GM12878 (cell line): Measurements from ENCODE around the gene CD101. TPM values are rescaled to one million over a fixed set of nuclear protein-coding genes. Genes with fewer than 3 reads are reported as not detected.

ENCODE experiments used
- ATAC-seq: fragments of 200-7000 bp; cut with Tn5 transposase; 3 replicates; pipeline ENCODE4 v1.9.1; 2020; ENCODE audit warnings: mild to moderate bottlenecking, moderate library complexity
- BruUV-seq: library from RNA; stranded (reverse); fragments of 400-500 nt; replicated peaks from 2 replicates; lab custom pipeline; 2021; lab: Mats Ljungman, UMichigan
- CTCF ChIA-PET: fragments of 300-600 bp; sonication (Branson Sonifier 250); formaldehyde crosslinking; extraction: SDS; loops from one replicate; lab custom pipeline; 2021; ENCODE audit warnings: inconsistent platforms; lab: Yijun Ruan, JAX
- POLR2A ChIA-PET: fragments of 350-600 bp; formaldehyde crosslinking; extraction: SDS; loops from one replicate; lab custom pipeline; 2021; ENCODE audit warnings: inconsistent platforms; lab: Charles Lee
- RAD21 ChIA-PET: fragments of 300-600 bp; sonication (Branson Sonifier 250); formaldehyde crosslinking; loops from one replicate; lab custom pipeline; 2023; ENCODE audit warnings: antibody characterized with exemption; ENCODE audit not compliant: unreplicated experiment; lab: Charles Lee
- SMC1A ChIA-PET: fragments of 300-600 bp; sonication (Branson Sonifier 250); formaldehyde crosslinking; loops from one replicate; lab custom pipeline; 2023; ENCODE audit not compliant: unreplicated experiment, uncharacterized antibody; lab: Charles Lee
- DNase-seq: peaks from one replicate; pipeline ENCODE4 v3.0.0-alpha.2; 2011; ENCODE audit warnings: low read depth, low spot score
- FAIRE-seq: peaks from 3 replicates; lab custom pipeline; 2011; peaks lifted over from hg19 to GRCh38; lab: Jason Lieb, UNC
- H2AFZ ChIP-seq: 2 replicates; pipeline ENCODE4 v1.6.0; 2011; ENCODE audit warnings: low read depth, low read length, control low read depth; ENCODE audit not compliant: control insufficient read depth
- H3K27ac ChIP-seq: 2 replicates; pipeline ENCODE4 v1.5.1; 2011; ENCODE audit warnings: control low read depth; ENCODE audit not compliant: control insufficient read depth, insufficient read depth
- H3K27me3 ChIP-seq, 2 experiments: replicated peaks in 1 of 2; 2 replicates each; pipeline versions ENCODE4 v1.6.0 to v1.6.1; 2011; ENCODE audit warnings: low read length in 1 of 2; ENCODE audit not compliant: control insufficient read depth in 2 of 2, insufficient read depth in 2 of 2
- H3K36me3 ChIP-seq, 2 experiments: 2 replicates each; pipeline ENCODE4 v1.5.1; 2011; ENCODE audit warnings: low read length in 1 of 2; ENCODE audit not compliant: control insufficient read depth in 2 of 2, insufficient read depth in 2 of 2
- H3K4me1 ChIP-seq: 2 replicates; pipeline ENCODE4 v1.6.1; 2011; ENCODE audit warnings: mild to moderate bottlenecking, low read length, moderate library complexity, mixed read lengths; ENCODE audit not compliant: control insufficient read depth, insufficient read depth
- H3K4me2 ChIP-seq: 2 replicates; pipeline ENCODE4 v1.6.0; 2011; ENCODE audit warnings: control low read depth; ENCODE audit not compliant: control insufficient read depth, insufficient read depth
- H3K4me3 ChIP-seq: fragments of 200-600 bp; sonication (generic); 2 replicates; pipeline ENCODE4 v1.5.1; 2016
- H3K79me2 ChIP-seq: 2 replicates; pipeline ENCODE4 v1.6.0; 2011; ENCODE audit warnings: low read length; ENCODE audit not compliant: control insufficient read depth, insufficient read depth
- H3K9ac ChIP-seq: 2 replicates; pipeline ENCODE4 v1.8.0; 2011; ENCODE audit warnings: low read length, control low read depth, mixed read lengths; ENCODE audit not compliant: control insufficient read depth, insufficient read depth
- H3K9me3 ChIP-seq: replicated peaks from 3 replicates; pipeline ENCODE4 v1.5.1; 2011; ENCODE audit warnings: mild to moderate bottlenecking, low read length; ENCODE audit not compliant: control insufficient read depth, insufficient read depth
- H4K20me1 ChIP-seq: 2 replicates; pipeline ENCODE4 v1.6.0; 2011; ENCODE audit not compliant: control insufficient read depth, insufficient read depth
- BACH1 ChIP-seq: fragments of 450-650 bp; IDR thresholded peaks from 2 replicates; pipeline ENCODE4 v1.6.1; 2017; ENCODE audit warnings: mild to moderate bottlenecking, borderline replicate concordance
- BCL3 ChIP-seq: IDR thresholded peaks from 2 replicates; pipeline ENCODE4 v1.6.1; 2011; ENCODE audit warnings: borderline replicate concordance, low read depth, mild to moderate bottlenecking, moderate library complexity, low read length; ENCODE audit not compliant: insufficient read depth, poor library complexity, severe bottlenecking
- CREB1 ChIP-seq: IDR thresholded peaks from 2 replicates; pipeline ENCODE4 v1.6.1; 2012; ENCODE audit warnings: low read depth, mild to moderate bottlenecking, inconsistent platforms
- E2F4 ChIP-seq: IDR thresholded peaks from 2 replicates; pipeline ENCODE4 v1.6.1; 2012; ENCODE audit warnings: low read depth, low read length, improper control_type of control experiment
- HDAC6 ChIP-seq: fragments of 200-600 bp; sonication (generic); IDR thresholded peaks from one replicate; pipeline ENCODE4 v1.8.0; 2017; ENCODE audit warnings: antibody characterized with exemption; ENCODE audit not compliant: unreplicated experiment
- MAX ChIP-seq: IDR thresholded peaks from 2 replicates; pipeline ENCODE4 v1.6.1; 2012; ENCODE audit warnings: low read depth, low read length, improper control_type of control experiment
- RELA ChIP-seq: fragments of 450-650 bp; IDR thresholded peaks from 2 replicates; pipeline ENCODE4 v1.8.0; 2014; ENCODE audit warnings: borderline replicate concordance; ENCODE audit not compliant: partially characterized antibody
- RELB ChIP-seq: fragments of 450-650 bp; IDR thresholded peaks from 2 replicates; pipeline ENCODE4 v1.6.1; 2017; ENCODE audit warnings: low read depth, mild to moderate bottlenecking, moderate library complexity
- ZNF622 ChIP-seq: fragments of 450-650 bp; IDR thresholded peaks from 2 replicates; pipeline ENCODE4 v1.6.1; 2017; ENCODE audit warnings: mild to moderate bottlenecking, inconsistent platforms
- WGBS: methylation state at CpG from one replicate; pipeline ENCODE4 v1.1.6; 2016; ENCODE audit warnings: low lambda C conversion rate; ENCODE audit not compliant: insufficient replicate concordance, insufficient coverage; ENCODE audit errors: missing lambda C conversion rate; 5-methylcytosine and 5-hydroxymethylcytosine counted together
- in situ Hi-C: fragments of 300-500 bp; cut with MboI; formaldehyde crosslinking; loops from 9 replicates; pipeline ENCODE4 v1.14.3; 2018; ENCODE audit warnings: mixed read lengths
- intact Hi-C: fragments of 100-400 bp; cut with micrococcal nuclease; formaldehyde crosslinking; loops from one replicate; pipeline ENCODE4 v1.14.2; 2022; ENCODE audit not compliant: unreplicated experiment
- polyA plus RNA-seq, 11 experiments: library from polyadenylated mRNA; depleted of rRNA in 4 of 11; unstranded in 6 of 11; stranded (reverse) in 5 of 11; fragments of >200 nt; fragmentation: Nextera tagmentation in 4 of 11; fragmentation: Illumina TruSeq in 1 of 11; extraction: Ambion mirVana in 4 of 11; extraction: Trizol in 1 of 11; gene quantifications; 1 replicate in 1 of 11; 2 replicates in 10 of 11; pipeline versions ENCODE4 v1.2.1 to v1.2.3, GENCODE V29; 2011 to 2016; ENCODE audit warnings: inconsistent platforms in 2 of 11, missing spikeins in 2 of 11, low read depth in 1 of 11
- total RNA-seq, 4 experiments: library from RNA; depleted of rRNA in 3 of 4; stranded (reverse); fragments of >200 nt in 3 of 4; fragmentation: Illumina TruSeq in 1 of 4; extraction: Trizol in 1 of 4; gene quantifications; 2 replicates each; pipeline versions ENCODE4 v1.2.1 to v1.2.3, GENCODE V29; 2013 to 2021

Gene CD101
- total and polyA plus RNA-seq, 10 of the 15 experiments (the other 5 are each of a cell fraction or from before 2014, with no cell fraction given), result 0.56 to 7.9 (median 2.9) TPM

GRCh38 chr1:116988248-116988647 lies 13.3 kb upstream of the CD101 start:
- ChIA-PET POLR2A (no interaction called here), SMC1A (no interaction called here), CTCF (no interaction called here), RAD21 (no interaction called here)
- no TSS peak for BruUV-seq
- H2AFZ ChIP-seq, result no peak overlapping the region
- H3K27me3 ChIP-seq, result peaks cover 0 to 3% of the 10 kb centered on the region in 2 experiments; a peak in 2 of 4 replicates
- DNase-seq (no peak), FAIRE-seq (no peak), ATAC-seq (no peak)
- no peak overlapping the region for H3K4me2 ChIP-seq
- no peak overlapping the region for H3K4me3 ChIP-seq
- intact Hi-C loops, result no loop called here
- no peaks in the 10 kb centered on the region for H3K79me2 ChIP-seq
- no peak for TF ChIP-seq BCL3
- TF ChIP-seq CREB1, result no peak
- no peak for TF ChIP-seq RELB
- no peak for TF ChIP-seq MAX
- TF ChIP-seq E2F4, result no peak
- TF ChIP-seq RELA, result no peak
- TF ChIP-seq ZNF622, result no peak
- TF ChIP-seq BACH1, result no peak
- no peak for TF ChIP-seq HDAC6
- H3K4me1 ChIP-seq, result no peaks in the 10 kb centered on the region
- H4K20me1 ChIP-seq, result no peaks in the 10 kb centered on the region
- no peak overlapping the region for H3K27ac ChIP-seq
- no peak overlapping the region for H3K9ac ChIP-seq
- H3K9me3 ChIP-seq, result no peaks in the 10 kb centered on the region
- no peaks in the 10 kb centered on the region for H3K36me3 ChIP-seq
- WGBS, result 73% methylated on average over 7 of the region's 7 CpGs
- in situ Hi-C loops, result no loop called here
